GM19452 (cell line): ENCODE measurements around the gene GIGYF1.

Source experiments
- ATAC-seq: cut with Tn5 transposase; IDR thresholded peaks from one replicate; pipeline ENCODE4 v1.9.1; 2021; ENCODE audit not compliant: unreplicated experiment

GIGYF1 gene

GRCh38 chr7:100640517-100641440 lies 53.3 kb downstream of the GIGYF1 start:
- no peak for ATAC-seq

- no peak for ATAC-seq
Measured at GRCh38 chr7:100639995-100640516, 54.0 kb downstream of the GIGYF1 start.

GRCh38 chr7:100632951-100633717 lies 60.9 kb downstream of the GIGYF1 start:
- ATAC-seq: no peak

- ATAC-seq: no peak
Measured at GRCh38 chr7:100630066-100630465, 64.0 kb downstream of the GIGYF1 start.
